GM12878 (cell line): Measurements from ENCODE around the gene EPDR1. TPM values are rescaled to one million over a fixed set of nuclear protein-coding genes. Genes with fewer than 3 reads are reported as not detected.
A peak's percentile ranks its signal among the peaks of the same experiment; 100 is the strongest.

Experiments
- ATAC-seq: fragments of 200-7000 bp; cut with Tn5 transposase; 3 replicates; pipeline ENCODE4 v1.9.1; 2020; ENCODE audit warnings: mild to moderate bottlenecking, moderate library complexity
- BruUV-seq: library from RNA; stranded (reverse); fragments of 400-500 nt; replicated peaks from 2 replicates; lab custom pipeline; 2021; lab: Mats Ljungman, UMichigan
- CTCF ChIA-PET: fragments of 300-600 bp; sonication (Branson Sonifier 250); formaldehyde crosslinking; extraction: SDS; loops from one replicate; lab custom pipeline; 2021; ENCODE audit warnings: inconsistent platforms; lab: Yijun Ruan, JAX
- POLR2A ChIA-PET: fragments of 350-600 bp; formaldehyde crosslinking; extraction: SDS; loops from one replicate; lab custom pipeline; 2021; ENCODE audit warnings: inconsistent platforms; lab: Charles Lee
- RAD21 ChIA-PET: fragments of 300-600 bp; sonication (Branson Sonifier 250); formaldehyde crosslinking; loops from one replicate; lab custom pipeline; 2023; ENCODE audit warnings: antibody characterized with exemption; ENCODE audit not compliant: unreplicated experiment; lab: Charles Lee
- SMC1A ChIA-PET: fragments of 300-600 bp; sonication (Branson Sonifier 250); formaldehyde crosslinking; loops from one replicate; lab custom pipeline; 2023; ENCODE audit not compliant: unreplicated experiment, uncharacterized antibody; lab: Charles Lee
- DNase-seq: peaks from one replicate; pipeline ENCODE4 v3.0.0-alpha.2; 2011; ENCODE audit warnings: low read depth, low spot score
- FAIRE-seq: peaks from 3 replicates; lab custom pipeline; 2011; peaks lifted over from hg19 to GRCh38; lab: Jason Lieb, UNC
- H2AFZ ChIP-seq: 2 replicates; pipeline ENCODE4 v1.6.0; 2011; ENCODE audit warnings: low read depth, low read length, control low read depth; ENCODE audit not compliant: control insufficient read depth
- H3K27ac ChIP-seq: 2 replicates; pipeline ENCODE4 v1.5.1; 2011; ENCODE audit warnings: control low read depth; ENCODE audit not compliant: control insufficient read depth, insufficient read depth
- H3K27me3 ChIP-seq, 2 experiments: replicated peaks in 1 of 2; 2 replicates each; pipeline versions ENCODE4 v1.6.0 to v1.6.1; 2011; ENCODE audit warnings: low read length in 1 of 2; ENCODE audit not compliant: control insufficient read depth in 2 of 2, insufficient read depth in 2 of 2
- H3K36me3 ChIP-seq, 2 experiments: 2 replicates each; pipeline ENCODE4 v1.5.1; 2011; ENCODE audit warnings: low read length in 1 of 2; ENCODE audit not compliant: control insufficient read depth in 2 of 2, insufficient read depth in 2 of 2
- H3K4me1 ChIP-seq: 2 replicates; pipeline ENCODE4 v1.6.1; 2011; ENCODE audit warnings: mild to moderate bottlenecking, low read length, moderate library complexity, mixed read lengths; ENCODE audit not compliant: control insufficient read depth, insufficient read depth
- H3K4me2 ChIP-seq: 2 replicates; pipeline ENCODE4 v1.6.0; 2011; ENCODE audit warnings: control low read depth; ENCODE audit not compliant: control insufficient read depth, insufficient read depth
- H3K4me3 ChIP-seq: fragments of 200-600 bp; sonication (generic); 2 replicates; pipeline ENCODE4 v1.5.1; 2016
- H3K79me2 ChIP-seq: 2 replicates; pipeline ENCODE4 v1.6.0; 2011; ENCODE audit warnings: low read length; ENCODE audit not compliant: control insufficient read depth, insufficient read depth
- H3K9ac ChIP-seq: 2 replicates; pipeline ENCODE4 v1.8.0; 2011; ENCODE audit warnings: low read length, control low read depth, mixed read lengths; ENCODE audit not compliant: control insufficient read depth, insufficient read depth
- H3K9me3 ChIP-seq: replicated peaks from 3 replicates; pipeline ENCODE4 v1.5.1; 2011; ENCODE audit warnings: mild to moderate bottlenecking, low read length; ENCODE audit not compliant: control insufficient read depth, insufficient read depth
- H4K20me1 ChIP-seq: 2 replicates; pipeline ENCODE4 v1.6.0; 2011; ENCODE audit not compliant: control insufficient read depth, insufficient read depth
- ATF7 ChIP-seq: fragments of 450-650 bp; IDR thresholded peaks from 2 replicates; pipeline ENCODE4 v1.6.1; 2016; ENCODE audit warnings: low read depth, mild to moderate bottlenecking
- BHLHE40 ChIP-seq, 2 experiments: fragments of 450-650 bp in 1 of 2; IDR thresholded peaks; 2 replicates each; pipeline ENCODE4 v1.6.1; 2011 to 2017; ENCODE audit warnings: low read depth in 2 of 2, borderline replicate concordance in 1 of 2, improper control_type of control experiment in 1 of 2, low read length in 1 of 2, mild to moderate bottlenecking in 1 of 2
- BMI1 ChIP-seq: fragments of 450-650 bp; IDR thresholded peaks from 2 replicates; pipeline ENCODE4 v1.6.1; 2016; ENCODE audit warnings: mild to moderate bottlenecking, moderate library complexity, borderline replicate concordance
- DPF2 ChIP-seq: fragments of 450-650 bp; IDR thresholded peaks from 2 replicates; pipeline ENCODE4 v1.6.1; 2017; ENCODE audit warnings: mild to moderate bottlenecking
- EP300 ChIP-seq, 2 experiments: fragments of 150-350 bp in 1 of 2; IDR thresholded peaks; 2 replicates each; pipeline ENCODE4 v1.6.1; 2011 to 2012; ENCODE audit warnings: low read depth in 2 of 2, low read length in 2 of 2, borderline replicate concordance in 1 of 2, improper control_type of control experiment in 1 of 2, inconsistent platforms in 1 of 2; ENCODE audit not compliant: control insufficient read depth in 1 of 2
- FOXK2 ChIP-seq: fragments of 450-650 bp; IDR thresholded peaks from 2 replicates; pipeline ENCODE4 v1.6.1; 2017; ENCODE audit warnings: mild to moderate bottlenecking, moderate library complexity
- IKZF1 ChIP-seq: fragments of 450-650 bp; conservative IDR thresholded peaks from 2 replicates; pipeline ENCODE4 v1.6.1; 2017; ENCODE audit warnings: antibody characterized with exemption, mild to moderate bottlenecking
- MEF2A ChIP-seq: IDR thresholded peaks from 2 replicates; pipeline ENCODE4 v1.6.1; 2011; ENCODE audit warnings: low read depth, mild to moderate bottlenecking, low read length, moderate library complexity; ENCODE audit not compliant: insufficient read depth
- NBN ChIP-seq: fragments of 450-650 bp; IDR thresholded peaks from 2 replicates; pipeline ENCODE4 v1.6.1; 2016
- NFYB ChIP-seq: IDR thresholded peaks from 2 replicates; pipeline ENCODE4 v1.6.1; 2011; ENCODE audit warnings: low read depth, mild to moderate bottlenecking, low read length, improper control_type of control experiment, moderate library complexity; ENCODE audit not compliant: insufficient read depth
- PKNOX1 ChIP-seq: fragments of 450-650 bp; IDR thresholded peaks from 2 replicates; pipeline ENCODE4 v1.6.1; 2016; ENCODE audit warnings: mild to moderate bottlenecking
- RAD21 ChIP-seq: IDR thresholded peaks from 2 replicates; pipeline ENCODE4 v1.6.1; 2011; ENCODE audit warnings: mild to moderate bottlenecking, low read depth, low read length, moderate library complexity; ENCODE audit not compliant: insufficient read depth
- RAD51 ChIP-seq: fragments of 450-650 bp; IDR thresholded peaks from 2 replicates; pipeline ENCODE4 v1.6.1; 2016; ENCODE audit warnings: moderate library complexity, mild to moderate bottlenecking, inconsistent platforms
- SMAD1 ChIP-seq: fragments of 450-650 bp; IDR thresholded peaks from 2 replicates; pipeline ENCODE4 v1.6.1; 2018; ENCODE audit warnings: mild to moderate bottlenecking, low read depth; ENCODE audit not compliant: partially characterized antibody
- SPI1 ChIP-seq: IDR thresholded peaks from 2 replicates; pipeline ENCODE4 v1.6.1; 2011; ENCODE audit warnings: low read depth, mild to moderate bottlenecking, low read length, moderate library complexity, borderline replicate concordance; ENCODE audit not compliant: insufficient read depth
- TCF12 ChIP-seq: IDR thresholded peaks from 2 replicates; pipeline ENCODE4 v1.6.1; 2011; ENCODE audit warnings: low read depth, mild to moderate bottlenecking, low read length
- ZBTB33 ChIP-seq: fragments of 450-650 bp; IDR thresholded peaks from 2 replicates; pipeline ENCODE4 v1.6.1; 2017; ENCODE audit warnings: mild to moderate bottlenecking
- ZNF384 ChIP-seq: IDR thresholded peaks from 2 replicates; pipeline ENCODE4 v1.6.1; 2012; ENCODE audit warnings: low read depth, mild to moderate bottlenecking, low read length, improper control_type of control experiment, borderline replicate concordance
- ZZZ3 ChIP-seq: IDR thresholded peaks from 2 replicates; pipeline ENCODE4 v1.6.1; 2011; ENCODE audit warnings: low read depth; ENCODE audit not compliant: control insufficient read depth, insufficient read length
- WGBS: methylation state at CpG from one replicate; pipeline ENCODE4 v1.1.6; 2016; ENCODE audit warnings: low lambda C conversion rate; ENCODE audit not compliant: insufficient replicate concordance, insufficient coverage; ENCODE audit errors: missing lambda C conversion rate; 5-methylcytosine and 5-hydroxymethylcytosine counted together
- in situ Hi-C: fragments of 300-500 bp; cut with MboI; formaldehyde crosslinking; loops from 9 replicates; pipeline ENCODE4 v1.14.3; 2018; ENCODE audit warnings: mixed read lengths
- intact Hi-C: fragments of 100-400 bp; cut with micrococcal nuclease; formaldehyde crosslinking; loops from one replicate; pipeline ENCODE4 v1.14.2; 2022; ENCODE audit not compliant: unreplicated experiment
- polyA plus RNA-seq, 11 experiments: library from polyadenylated mRNA; depleted of rRNA in 4 of 11; unstranded in 6 of 11; stranded (reverse) in 5 of 11; fragments of >200 nt; fragmentation: Nextera tagmentation in 4 of 11; fragmentation: Illumina TruSeq in 1 of 11; extraction: Ambion mirVana in 4 of 11; extraction: Trizol in 1 of 11; gene quantifications; 1 replicate in 1 of 11; 2 replicates in 10 of 11; pipeline versions ENCODE4 v1.2.1 to v1.2.3, GENCODE V29; 2011 to 2016; ENCODE audit warnings: inconsistent platforms in 2 of 11, missing spikeins in 2 of 11, low read depth in 1 of 11
- total RNA-seq, 4 experiments: library from RNA; depleted of rRNA in 3 of 4; stranded (reverse); fragments of >200 nt in 3 of 4; fragmentation: Illumina TruSeq in 1 of 4; extraction: Trizol in 1 of 4; gene quantifications; 2 replicates each; pipeline versions ENCODE4 v1.2.1 to v1.2.3, GENCODE V29; 2013 to 2021
- TF ChIP-seq, protein P1 (sequence below): fragments of 450-650 bp; IDR thresholded peaks from 2 replicates; pipeline ENCODE4 v1.6.1; 2017; ENCODE audit warnings: low read depth, mild to moderate bottlenecking, moderate library complexity

Gene EPDR1
- total and polyA plus RNA-seq, 10 of the 15 experiments (the other 5 are each of a cell fraction or from before 2014, with no cell fraction given), result 1.2 to 18.8 (median 4.7) TPM

DNA sequence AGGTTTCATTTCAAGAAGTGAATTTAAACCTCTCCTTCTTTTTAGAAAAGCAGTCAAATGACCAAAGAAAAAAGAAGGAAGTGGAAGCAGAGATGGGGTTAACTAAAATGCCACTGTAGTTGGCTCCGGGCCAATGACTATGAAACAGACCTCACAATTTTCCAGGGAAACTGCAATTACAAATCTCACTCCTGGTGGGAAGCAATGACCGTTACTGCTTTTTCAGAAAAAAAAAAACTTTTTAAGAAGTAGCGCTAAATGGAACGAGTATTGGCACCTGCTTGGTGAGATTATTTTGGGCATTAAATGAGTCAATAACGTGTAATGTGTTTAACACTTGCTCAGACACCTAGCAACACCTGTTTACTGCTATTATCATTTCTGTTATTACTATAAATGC, 5.0 kb upstream of the EPDR1 start:
- no TSS peak for BruUV-seq
- H3K36me3 ChIP-seq, result no peaks in the 10 kb centered on the region
- ChIA-PET POLR2A (no interaction called here), RAD21 (interaction anchor here (1.7 to 4.4 kb wide), 3 partner anchors 13 to 124 kb away, joined by 4 to 24 read pairs (median 22); no protein-coding TSS in a partner anchor), CTCF (interaction anchor here (1.0 to 7.5 kb wide), 7 partner anchors 13 to 453 kb away, joined by 3 to 108 read pairs (median 46); no protein-coding TSS in a partner anchor), SMC1A (interaction anchor here (0.6 to 8.5 kb wide), 6 partner anchors 11 to 396 kb away, joined by 3 to 98 read pairs (median 10); no protein-coding TSS in a partner anchor)
- WGBS, result 0% methylated on average over 5 of the region's 5 CpGs
- no peak overlapping the region for H3K27ac ChIP-seq
- H3K4me1 ChIP-seq, result peaks cover 8% of the 10 kb centered on the region
- no peak overlapping the region for H2AFZ ChIP-seq
- no peak overlapping the region for H3K4me2 ChIP-seq
- no peaks in the 10 kb centered on the region for H4K20me1 ChIP-seq
- peak; percentile 44 for ATAC-seq
- H3K4me3 ChIP-seq, result no peak overlapping the region
- no peaks in the 10 kb centered on the region for H3K9me3 ChIP-seq
- H3K27me3 ChIP-seq, result peaks cover 0 to 4% of the 10 kb centered on the region in 2 experiments; a peak in 2 of 4 replicates
- H3K79me2 ChIP-seq, result no peaks in the 10 kb centered on the region
- in situ Hi-C loops (no loop called here), intact Hi-C loops (loop anchor here (5.0 kb wide), 3 partner anchors 107 to 307 kb away; no protein-coding TSS in a partner anchor)
- DNase-seq, result no peak
- FAIRE-seq, result no peak
- H3K9ac ChIP-seq, result no peak overlapping the region
- no peak for TF ChIP-seq ZZZ3
- 0 out of 2 replicates have a peak, but pooled peaks have one; percentile 51 for TF ChIP-seq TCF12
- peak; percentile 53; the same call in 1 of the 2 replicates for TF ChIP-seq ZNF384
- TF ChIP-seq EP300 (IDR thresholded peaks at IDR 0.05; ENCODE audit: borderline replicate concordance in 1 of 2, control insufficient read depth in 1 of 2, low read depth in 2 of 2, low read length in 2 of 2), result peak; percentile 70 to 78; a peak in 3 of 4 replicates
- TF ChIP-seq, protein P1, sequence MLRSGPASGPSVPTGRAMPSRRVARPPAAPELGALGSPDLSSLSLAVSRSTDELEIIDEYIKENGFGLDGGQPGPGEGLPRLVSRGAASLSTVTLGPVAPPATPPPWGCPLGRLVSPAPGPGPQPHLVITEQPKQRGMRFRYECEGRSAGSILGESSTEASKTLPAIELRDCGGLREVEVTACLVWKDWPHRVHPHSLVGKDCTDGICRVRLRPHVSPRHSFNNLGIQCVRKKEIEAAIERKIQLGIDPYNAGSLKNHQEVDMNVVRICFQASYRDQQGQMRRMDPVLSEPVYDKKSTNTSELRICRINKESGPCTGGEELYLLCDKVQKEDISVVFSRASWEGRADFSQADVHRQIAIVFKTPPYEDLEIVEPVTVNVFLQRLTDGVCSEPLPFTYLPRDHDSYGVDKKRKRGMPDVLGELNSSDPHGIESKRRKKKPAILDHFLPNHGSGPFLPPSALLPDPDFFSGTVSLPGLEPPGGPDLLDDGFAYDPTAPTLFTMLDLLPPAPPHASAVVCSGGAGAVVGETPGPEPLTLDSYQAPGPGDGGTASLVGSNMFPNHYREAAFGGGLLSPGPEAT, result peak; percentile 81
- TF ChIP-seq DPF2, result peak; percentile 85
- TF ChIP-seq IKZF1, result peak; percentile 84
- TF ChIP-seq FOXK2, result no peak
- no peak for TF ChIP-seq NFYB
- TF ChIP-seq MEF2A, result no peak
- TF ChIP-seq RAD51, result 0 out of 2 replicates have a peak, but pooled peaks have one; percentile 11
- peak; percentile 87 for TF ChIP-seq SPI1
- 0 out of 2 replicates have a peak, but pooled peaks have one; percentile 5 for TF ChIP-seq ZBTB33
- peak; percentile 21 to 80; a peak in 2 of 4 replicates for TF ChIP-seq BHLHE40 (IDR thresholded peaks at IDR 0.05; ENCODE audit: borderline replicate concordance in 1 of 2, low read depth in 2 of 2, low read length in 1 of 2)
- TF ChIP-seq BMI1, result peak; percentile 76; the same call in 1 of the 2 replicates
- TF ChIP-seq NBN, result 0 out of 2 replicates have a peak, but pooled peaks have one; percentile 23
- TF ChIP-seq ATF7, result peak; percentile 53
- TF ChIP-seq PKNOX1, result no peak
- no peak for TF ChIP-seq RAD21
- peak; percentile 96 for TF ChIP-seq SMAD1
